Natural killer cell (primary cell): Measurements from ENCODE around the gene TMEM53. TPM values are rescaled to one million over a fixed set of nuclear protein-coding genes. Genes with fewer than 3 reads are reported as not detected.

Source experiments
- ATAC-seq, 3 donors: fragments of 150-1000 bp in 2 of 3; fragments of 200-7000 bp in 1 of 3; cut with Tn5 transposase; 1 replicate in 1 of 3; 2 replicates in 2 of 3; pipeline ENCODE4 v1.10.0; 2021; ENCODE audit warnings: mild to moderate bottlenecking in 2 of 3, moderate library complexity in 2 of 3
- DNase-seq, 2 donors: peaks; one replicate each; pipeline versions ENCODE4 v3.0.0 to v3.0.0-alpha.2; 2013 to 2021; ENCODE audit warnings: mixed read lengths in 1 of 2
- H3K27ac ChIP-seq: one replicate; pipeline ENCODE4 v1.5.1; 2013; ENCODE audit warnings: mild to moderate bottlenecking, low read length
- H3K27me3 ChIP-seq: one replicate; pipeline ENCODE4 v1.6.1; 2013; ENCODE audit warnings: low read length; ENCODE audit not compliant: control insufficient read depth, insufficient read depth
- H3K36me3 ChIP-seq: one replicate; pipeline ENCODE4 v1.6.1; 2013; ENCODE audit warnings: low read length; ENCODE audit not compliant: control insufficient read depth, insufficient read depth
- H3K4me1 ChIP-seq: one replicate; pipeline ENCODE4 v1.6.1; 2013; ENCODE audit warnings: low read length; ENCODE audit not compliant: control insufficient read depth, insufficient read depth
- H3K4me3 ChIP-seq: one replicate; pipeline ENCODE4 v1.5.1; 2013; ENCODE audit warnings: low read length
- H3K9me3 ChIP-seq: one replicate; pipeline ENCODE4 v1.6.1; 2013; ENCODE audit warnings: low read length; ENCODE audit not compliant: control insufficient read depth, insufficient read depth
- H3K27ac Mint-ChIP-seq, 2 donors: one replicate each; pipeline ENCODE4 v1.8.0; 2022; ENCODE audit warnings: mild to moderate bottlenecking in 2 of 2, mixed read lengths in 2 of 2, moderate library complexity in 1 of 2
- H3K27me3 Mint-ChIP-seq, 2 donors: one replicate each; pipeline ENCODE4 v1.8.0; 2022; ENCODE audit warnings: low read depth in 2 of 2, mixed read lengths in 2 of 2
- H3K36me3 Mint-ChIP-seq: one replicate; pipeline ENCODE4 v1.8.0; 2022; ENCODE audit warnings: mixed read lengths
- H3K4me1 Mint-ChIP-seq, 2 donors: one replicate each; pipeline ENCODE4 v1.8.0; 2022; ENCODE audit warnings: mixed read lengths in 2 of 2
- H3K4me3 Mint-ChIP-seq: one replicate; pipeline ENCODE4 v1.8.0; 2022; ENCODE audit warnings: mild to moderate bottlenecking, moderate library complexity, mixed read lengths
- H3K9me3 Mint-ChIP-seq, 2 donors: one replicate each; pipeline ENCODE4 v1.8.0; 2022; ENCODE audit warnings: mixed read lengths in 2 of 2
- WGBS: methylation state at CpG from one replicate; pipeline ENCODE4 v1.1.7; 2013; ENCODE audit warnings: missing lambda C conversion rate; ENCODE audit not compliant: insufficient coverage; 5-methylcytosine and 5-hydroxymethylcytosine counted together
- intact Hi-C: fragments of 100-400 bp; cut with micrococcal nuclease; formaldehyde crosslinking; loops from one replicate; pipeline ENCODE4 v1.14.2; 2022
- total RNA-seq, 4 donors: library from RNA; stranded (reverse); fragments of 120-200 nt in 1 of 4; gene quantifications; one replicate each; pipeline versions ENCODE4 v1.2.3 to v1.2.4, GENCODE V29; 2013 to 2022
- TF ChIP-seq, protein P1 (sequence below): fragments of 200-600 bp; IDR thresholded peaks from one replicate; pipeline ENCODE4 v1.8.0; 2022; ENCODE audit warnings: antibody characterized with exemption

TMEM53 gene
- 1 to 10 TPM; 2.2 to 3.8 (median 3.3) TPM for total RNA-seq
- 1.8 TPM for total RNA-seq (2013)

DNA sequence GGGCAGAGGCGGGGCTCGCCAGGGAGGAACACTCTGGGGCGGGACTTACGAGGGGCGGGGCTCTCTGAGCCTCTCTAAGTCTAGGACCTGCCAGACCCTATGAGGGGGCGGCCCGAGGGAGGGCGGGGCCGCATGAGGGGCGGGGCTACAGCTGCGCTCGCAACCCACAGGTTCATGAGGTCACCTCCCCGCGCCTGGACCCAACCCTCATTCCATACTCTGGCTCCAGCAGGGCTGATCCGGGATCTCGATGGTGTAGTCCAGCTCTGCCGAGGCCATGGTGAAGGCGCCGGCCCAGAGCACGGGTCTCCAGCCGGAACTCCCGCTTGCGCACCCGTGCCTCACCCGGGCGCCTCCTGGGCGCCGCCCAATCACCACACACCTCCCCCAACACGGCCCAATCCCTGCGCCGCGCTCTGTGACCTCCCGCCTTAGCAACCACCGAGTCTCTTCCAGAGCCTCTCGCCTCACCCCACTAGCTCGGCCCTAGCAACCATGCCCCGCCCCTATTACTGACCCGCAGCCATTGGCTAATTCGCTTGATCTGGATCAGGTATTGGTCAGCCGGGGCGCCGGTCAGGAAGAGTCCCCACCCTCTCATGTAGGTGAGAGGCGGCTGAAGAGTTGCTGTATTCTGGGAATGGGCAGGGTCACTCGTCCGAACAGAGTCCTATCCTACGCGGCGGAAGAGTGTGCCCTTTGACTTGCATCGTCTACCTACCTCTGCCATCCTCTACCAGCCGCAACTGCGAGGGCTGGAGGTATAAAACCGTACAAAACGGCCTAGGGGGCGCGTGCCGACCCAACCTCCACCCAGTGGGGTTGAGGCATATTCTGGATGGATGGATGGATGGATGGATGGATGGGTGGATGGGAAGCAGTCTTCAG lies at the start of gene TMEM53, which contains the start of gene ARMH1:
TMEM53 (minus strand) TSS at position 369 of the 888 bp plus-strand sequence; CDS start at position 279, 90 bp downstream.
ARMH1 (plus strand) TSS at position 602 of the 888 bp plus-strand sequence. CDS start 14,984 bp downstream, outside the sequence.
- TF ChIP-seq, protein P1, sequence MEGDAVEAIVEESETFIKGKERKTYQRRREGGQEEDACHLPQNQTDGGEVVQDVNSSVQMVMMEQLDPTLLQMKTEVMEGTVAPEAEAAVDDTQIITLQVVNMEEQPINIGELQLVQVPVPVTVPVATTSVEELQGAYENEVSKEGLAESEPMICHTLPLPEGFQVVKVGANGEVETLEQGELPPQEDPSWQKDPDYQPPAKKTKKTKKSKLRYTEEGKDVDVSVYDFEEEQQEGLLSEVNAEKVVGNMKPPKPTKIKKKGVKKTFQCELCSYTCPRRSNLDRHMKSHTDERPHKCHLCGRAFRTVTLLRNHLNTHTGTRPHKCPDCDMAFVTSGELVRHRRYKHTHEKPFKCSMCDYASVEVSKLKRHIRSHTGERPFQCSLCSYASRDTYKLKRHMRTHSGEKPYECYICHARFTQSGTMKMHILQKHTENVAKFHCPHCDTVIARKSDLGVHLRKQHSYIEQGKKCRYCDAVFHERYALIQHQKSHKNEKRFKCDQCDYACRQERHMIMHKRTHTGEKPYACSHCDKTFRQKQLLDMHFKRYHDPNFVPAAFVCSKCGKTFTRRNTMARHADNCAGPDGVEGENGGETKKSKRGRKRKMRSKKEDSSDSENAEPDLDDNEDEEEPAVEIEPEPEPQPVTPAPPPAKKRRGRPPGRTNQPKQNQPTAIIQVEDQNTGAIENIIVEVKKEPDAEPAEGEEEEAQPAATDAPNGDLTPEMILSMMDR, result no peak
- Mint-ChIP-seq H3K36me3 (no peaks in the 10 kb centered on the region), H3K27me3 (no peaks in the 10 kb centered on the region), H3K4me1 (peaks cover 28 to 29% of the 10 kb centered on the region in 2 donors), H3K27ac (peak within 1 kb of the TSS; percentile 88 to 92), H3K9me3 (no peaks in the 10 kb centered on the region), H3K4me3 (peak within 1 kb of the TSS; percentile 94)
- DNase-seq (peak; percentile 96 to 97), ATAC-seq (peak; percentile 88 to 98 (median 91))
- peak within 1 kb of the TSS; percentile 94 for H3K4me3 ChIP-seq
- WGBS, result 1% methylated on average over 56 of the region's 56 CpGs
- no peaks in the 10 kb centered on the region for H3K9me3 ChIP-seq
- intact Hi-C loops, result loop anchor here (1.0 to 5.0 kb wide), 2 partner anchors 42 to 47 kb away; no protein-coding TSS in a partner anchor
- H3K27me3 ChIP-seq, result no peaks in the 10 kb centered on the region
- H3K27ac ChIP-seq, result peak within 1 kb of the TSS; percentile 94
- H3K36me3 ChIP-seq, result no peaks in the 10 kb centered on the region
- peaks cover 37% of the 10 kb centered on the region for H3K4me1 ChIP-seq

DNA sequence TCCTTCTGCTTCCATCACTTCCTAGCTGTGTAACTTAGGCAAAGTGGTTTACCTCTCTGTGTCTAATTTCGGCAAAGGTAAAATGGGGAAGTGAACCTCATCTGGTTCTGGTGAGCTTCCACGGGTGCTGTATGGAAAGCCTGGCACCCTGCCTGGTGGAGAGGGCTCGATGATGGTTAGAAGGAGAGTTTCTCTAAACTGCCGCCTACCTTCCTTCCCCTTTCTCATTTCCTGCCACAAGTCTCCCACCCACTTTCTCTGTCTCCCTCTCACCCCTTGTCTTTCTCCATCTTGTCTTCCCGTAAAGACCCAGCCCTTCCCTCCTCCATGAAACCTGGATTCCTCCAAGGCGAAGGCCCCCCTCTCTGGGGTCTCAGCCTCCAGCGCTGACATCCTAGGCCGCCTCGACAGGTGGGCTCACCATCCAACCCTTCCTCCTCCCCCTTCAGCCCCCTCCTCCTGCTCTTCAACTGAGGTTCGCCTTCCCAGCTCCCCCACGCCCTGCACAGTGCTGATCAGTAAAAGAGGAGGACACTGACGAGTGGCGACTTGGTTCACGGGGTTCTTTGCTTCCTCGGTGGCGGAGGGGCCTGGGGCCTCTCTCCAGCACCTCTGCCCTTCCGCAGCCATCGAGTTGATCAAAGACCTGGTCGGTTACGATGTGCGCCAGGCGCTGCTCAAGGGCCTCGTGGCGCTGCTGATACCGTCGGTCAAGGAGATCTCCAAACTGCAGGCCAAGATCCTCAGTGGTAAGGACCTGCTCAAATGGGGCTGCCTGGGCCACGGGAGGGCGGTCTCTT lies 49.4 kb upstream of the TMEM53 start:
- TF ChIP-seq, protein P1, result no peak
- Histone ChIP-seq H3K36me3 (no peaks in the 10 kb centered on the region), H3K27me3 (no peaks in the 10 kb centered on the region), H3K4me1 (peaks cover 42% of the 10 kb centered on the region), H3K27ac (peak overlapping the region; percentile 13), H3K9me3 (no peaks in the 10 kb centered on the region), H3K4me3 (no peak overlapping the region)
- Mint-ChIP-seq H3K4me3 (peak overlapping the region; percentile 52), H3K27me3 (no peaks in the 10 kb centered on the region), H3K4me1 (peaks cover 28 to 37% of the 10 kb centered on the region in 2 donors), H3K9me3 (no peaks in the 10 kb centered on the region), H3K27ac (peak overlapping the region; percentile 3 to 23), H3K36me3 (no peaks in the 10 kb centered on the region)
- DNase-seq (peak in 1 of 2 donors; percentile 56), ATAC-seq (no peak)
- intact Hi-C loops, result no loop called here
- WGBS, result 57% methylated on average over 27 of the region's 28 CpGs

DNA sequence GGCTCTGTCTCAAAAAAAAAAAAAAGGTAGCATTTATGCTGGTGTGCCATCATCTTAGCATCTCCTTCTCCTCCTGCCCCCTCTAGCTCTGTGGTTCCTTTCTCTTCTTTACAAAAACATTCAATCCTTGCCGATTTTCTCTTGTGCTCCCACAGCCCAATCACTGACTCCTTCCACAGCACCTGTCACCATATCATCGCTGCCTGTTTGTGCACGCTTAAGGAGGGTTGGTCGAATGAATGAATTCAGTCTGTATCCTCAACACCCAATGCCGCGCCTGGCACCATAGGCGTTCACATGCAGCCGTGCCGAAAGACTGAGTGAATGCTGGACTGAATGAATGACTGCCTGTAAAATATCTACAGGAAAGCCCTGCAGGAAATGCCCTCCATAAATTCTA lies 48.8 kb upstream of the TMEM53 start:
- 28% methylated on average over 9 of the region's 9 CpGs for WGBS
- peaks cover 42% of the 10 kb centered on the region for H3K4me1 ChIP-seq
- Mint-ChIP-seq H3K27me3 (no peaks in the 10 kb centered on the region), H3K4me3 (peak overlapping the region; percentile 49), H3K4me1 (peaks cover 30 to 40% of the 10 kb centered on the region in 2 donors), H3K36me3 (no peaks in the 10 kb centered on the region), H3K27ac (peak overlapping the region; percentile 3 to 23), H3K9me3 (no peaks in the 10 kb centered on the region)
- intact Hi-C loops, result no loop called here
- no peaks in the 10 kb centered on the region for H3K27me3 ChIP-seq
- no peaks in the 10 kb centered on the region for H3K36me3 ChIP-seq
- no peak overlapping the region for H3K4me3 ChIP-seq
- no peaks in the 10 kb centered on the region for H3K9me3 ChIP-seq
- DNase-seq (peak in 1 of 2 donors; percentile 48), ATAC-seq (no peak)
- TF ChIP-seq, protein P1, result no peak
- no peak overlapping the region for H3K27ac ChIP-seq
